Measurements from ENCODE around the gene NPRL2.

DNA sequence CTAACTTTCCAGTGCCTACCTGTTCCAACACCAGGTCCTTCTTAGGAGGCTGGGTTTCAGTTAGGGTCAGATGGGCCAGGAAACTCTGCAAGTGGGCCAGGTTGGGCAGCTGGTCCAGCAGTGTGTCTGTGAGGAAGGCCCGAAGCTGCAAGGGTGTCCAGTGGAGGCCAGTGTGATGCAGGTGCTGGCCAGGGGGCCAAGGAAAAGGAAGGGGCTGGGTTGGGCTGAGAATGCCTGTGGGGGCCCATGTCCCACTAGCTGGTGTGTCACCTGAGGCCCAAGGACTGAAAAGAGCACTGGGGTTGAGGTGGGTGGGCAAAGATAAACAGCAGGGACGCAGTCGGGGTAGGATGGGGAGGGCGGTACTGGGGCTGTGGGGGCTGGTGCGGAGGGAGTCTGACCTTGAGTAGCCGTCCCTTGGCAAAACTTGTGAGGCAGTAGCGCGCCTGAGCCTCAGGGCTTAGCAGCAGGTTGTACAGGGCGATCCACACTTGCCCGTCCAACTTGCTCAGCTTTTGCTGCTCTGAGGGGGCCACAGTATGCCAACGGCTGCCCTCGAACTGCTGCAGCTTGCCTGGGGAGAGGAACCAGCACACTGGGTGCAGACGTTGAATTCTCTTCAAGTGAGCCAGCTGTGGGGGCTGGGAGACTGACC is 8.5 kb downstream of the NPRL2 start:
- TF ChIP-seq, protein P1, sequence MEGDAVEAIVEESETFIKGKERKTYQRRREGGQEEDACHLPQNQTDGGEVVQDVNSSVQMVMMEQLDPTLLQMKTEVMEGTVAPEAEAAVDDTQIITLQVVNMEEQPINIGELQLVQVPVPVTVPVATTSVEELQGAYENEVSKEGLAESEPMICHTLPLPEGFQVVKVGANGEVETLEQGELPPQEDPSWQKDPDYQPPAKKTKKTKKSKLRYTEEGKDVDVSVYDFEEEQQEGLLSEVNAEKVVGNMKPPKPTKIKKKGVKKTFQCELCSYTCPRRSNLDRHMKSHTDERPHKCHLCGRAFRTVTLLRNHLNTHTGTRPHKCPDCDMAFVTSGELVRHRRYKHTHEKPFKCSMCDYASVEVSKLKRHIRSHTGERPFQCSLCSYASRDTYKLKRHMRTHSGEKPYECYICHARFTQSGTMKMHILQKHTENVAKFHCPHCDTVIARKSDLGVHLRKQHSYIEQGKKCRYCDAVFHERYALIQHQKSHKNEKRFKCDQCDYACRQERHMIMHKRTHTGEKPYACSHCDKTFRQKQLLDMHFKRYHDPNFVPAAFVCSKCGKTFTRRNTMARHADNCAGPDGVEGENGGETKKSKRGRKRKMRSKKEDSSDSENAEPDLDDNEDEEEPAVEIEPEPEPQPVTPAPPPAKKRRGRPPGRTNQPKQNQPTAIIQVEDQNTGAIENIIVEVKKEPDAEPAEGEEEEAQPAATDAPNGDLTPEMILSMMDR (conservative IDR thresholded peaks at IDR 0.05; ENCODE audit: low read depth in 2 of 2): no peak
- TF ChIP-seq POLR2AphosphoS5 (IDR thresholded peaks at IDR 0.05; ENCODE audit: low read depth) (no peak), EZH2 (IDR thresholded peaks at IDR 0.05; ENCODE audit: low read depth, unreplicated experiment) (no peak), CREB1 (CRISPR knock-in tag; IDR thresholded peaks at IDR 0.05; ENCODE audit: low read depth) (no peak), EZH2phosphoT487 (IDR thresholded peaks at IDR 0.05; ENCODE audit: unreplicated experiment) (no peak)
